ENCODE results near the gene KCND2. TPM values are rescaled to one million over a fixed set of nuclear protein-coding genes. Genes with fewer than 3 reads are reported as not detected.

KCND2 gene
- polyA plus RNA-seq, 3 donors, result not detected

- Mint-ChIP-seq H3K4me1 (no peaks in the 10 kb centered on the region), H3K36me3 (no peaks in the 10 kb centered on the region), H3K27me3 (ENCODE audit: low read depth in 3 of 3) (peaks cover 0 to 4% (median 0%) of the 10 kb centered on the region in 3 donors), H3K27ac (no peak overlapping the region), H3K9me3 (peaks cover 0 to 2% (median 0%) of the 10 kb centered on the region in 7 donors), H3K4me3 (no peak overlapping the region)
- Histone ChIP-seq H3K4me3 (replicated peaks in 1 of 3; ENCODE audit: low read depth in 2 of 3, low read length in 3 of 3) (no peak overlapping the region), H4K20me1 (ENCODE audit: insufficient read depth, low read length) (no peaks in the 10 kb centered on the region), H3K4me2 (replicated peaks; ENCODE audit: extremely low read depth, low read length, poor library complexity, severe bottlenecking) (no peak overlapping the region), H2AFZ (ENCODE audit: insufficient read depth, low read depth, low read length, poor library complexity, severe bottlenecking) (no peak overlapping the region), H3K4me1 (ENCODE audit: control insufficient read depth in 1 of 2, insufficient read depth in 2 of 2, low read length in 2 of 2) (no peaks in the 10 kb centered on the region), H3K9me3 (replicated peaks in 1 of 2; ENCODE audit: control insufficient read depth in 1 of 2, insufficient read depth in 1 of 2, low read length in 2 of 2) (no peaks in the 10 kb centered on the region), H3K36me3 (replicated peaks in 1 of 2; ENCODE audit: control insufficient read depth in 1 of 2, insufficient read depth in 2 of 2, low read length in 2 of 2) (no peaks in the 10 kb centered on the region), H3K79me2 (ENCODE audit: insufficient read depth, low read length) (no peaks in the 10 kb centered on the region), H3K9ac (ENCODE audit: insufficient read depth, low read length, poor library complexity, severe bottlenecking) (no peak overlapping the region), H3K27ac (ENCODE audit: low read depth in 1 of 2, low read length in 2 of 2) (no peak overlapping the region), H3K27me3 (ENCODE audit: control insufficient read depth in 2 of 2, insufficient read depth in 2 of 2, low read length in 2 of 2) (no peaks in the 10 kb centered on the region)
- intact Hi-C loops (cut with micrococcal nuclease), result no loop called here
- no peak for DNase-seq
- no CpG with 5 or more reads among the region's 1 CpG for WGBS (ENCODE audit: insufficient coverage)
- TF ChIP-seq CTCF (IDR thresholded peaks at IDR 0.05), result no peak
Observed at GRCh38 chr7:120550494-120551048, 277.6 kb downstream of the KCND2 start.

- no peak for TF ChIP-seq CTCF (IDR thresholded peaks at IDR 0.05)
- no peak overlapping the region for H3K4me3 ChIP-seq (replicated peaks in 1 of 3; ENCODE audit: low read depth in 2 of 3, low read length in 3 of 3)
- intact Hi-C loops (cut with micrococcal nuclease), result no loop called here
- no peaks in the 10 kb centered on the region for H3K27me3 ChIP-seq (ENCODE audit: control insufficient read depth in 2 of 2, insufficient read depth in 2 of 2, low read length in 2 of 2)
- no peak overlapping the region for H3K9ac ChIP-seq (ENCODE audit: insufficient read depth, low read length, poor library complexity, severe bottlenecking)
- H3K4me2 ChIP-seq (replicated peaks; ENCODE audit: extremely low read depth, low read length, poor library complexity, severe bottlenecking), result no peak overlapping the region
- Mint-ChIP-seq H3K4me3 (no peak overlapping the region), H3K27ac (no peak overlapping the region), H3K9me3 (peaks cover 0 to 2% (median 0%) of the 10 kb centered on the region in 7 donors), H3K36me3 (no peaks in the 10 kb centered on the region), H3K27me3 (ENCODE audit: low read depth in 3 of 3) (peaks cover 0 to 2% (median 0%) of the 10 kb centered on the region in 3 donors), H3K4me1 (no peaks in the 10 kb centered on the region)
- no CpG with 5 or more reads among the region's 1 CpG for WGBS (ENCODE audit: insufficient coverage)
- H4K20me1 ChIP-seq (ENCODE audit: insufficient read depth, low read length), result no peaks in the 10 kb centered on the region
- H3K27ac ChIP-seq (ENCODE audit: low read depth in 1 of 2, low read length in 2 of 2), result no peak overlapping the region
- no peaks in the 10 kb centered on the region for H3K4me1 ChIP-seq (ENCODE audit: control insufficient read depth in 1 of 2, insufficient read depth in 2 of 2, low read length in 2 of 2)
- no peaks in the 10 kb centered on the region for H3K36me3 ChIP-seq (replicated peaks in 1 of 2; ENCODE audit: control insufficient read depth in 1 of 2, insufficient read depth in 2 of 2, low read length in 2 of 2)
- DNase-seq, result no peak
- no peaks in the 10 kb centered on the region for H3K79me2 ChIP-seq (ENCODE audit: insufficient read depth, low read length)
- no peak overlapping the region for H2AFZ ChIP-seq (ENCODE audit: insufficient read depth, low read depth, low read length, poor library complexity, severe bottlenecking)
- no peaks in the 10 kb centered on the region for H3K9me3 ChIP-seq (replicated peaks in 1 of 2; ENCODE audit: control insufficient read depth in 1 of 2, insufficient read depth in 1 of 2, low read length in 2 of 2)
Observed at GRCh38 chr7:120553491-120553890, 280.5 kb downstream of the KCND2 start.

Data from CD14-positive monocyte (primary cell).